ENCODE results near the gene CRACR2A.

DNA sequence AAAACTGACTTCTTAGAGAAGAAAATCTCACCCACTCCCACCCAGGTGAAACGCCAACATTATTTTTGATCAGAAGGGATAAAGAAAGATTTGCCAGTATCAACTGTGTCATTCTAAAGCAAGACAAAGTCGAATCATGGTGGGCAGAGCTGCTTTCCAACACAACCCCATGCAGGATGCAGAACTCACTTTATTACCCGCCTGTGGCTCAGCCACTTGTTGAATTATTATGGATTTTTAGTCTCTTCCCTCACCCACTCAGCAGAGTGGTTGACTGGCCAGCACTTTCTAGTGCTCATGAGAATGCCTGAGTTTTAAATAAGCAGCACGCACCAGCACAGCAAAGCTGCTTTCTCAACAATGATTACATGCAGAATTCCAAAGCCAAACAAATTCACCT lies 32.1 kb downstream of the CRACR2A start:
- TF ChIP-seq BHLHE40 (IDR thresholded peaks at IDR 0.05; ENCODE audit: borderline replicate concordance) (no peak), ARNT (IDR thresholded peaks at IDR 0.05) (no peak), TARDBP (IDR thresholded peaks at IDR 0.05) (no peak), HDGF (IDR thresholded peaks at IDR 0.05; ENCODE audit: borderline replicate concordance) (no peak), FOXM1 (IDR thresholded peaks at IDR 0.05; ENCODE audit: borderline replicate concordance) (no peak), LEF1 (IDR thresholded peaks at IDR 0.05; ENCODE audit: borderline replicate concordance) (no peak), FOXA1 (IDR thresholded peaks at IDR 0.05) (no peak), NFRKB (IDR thresholded peaks at IDR 0.05) (no peak), FOXK2 (IDR thresholded peaks at IDR 0.05) (no peak), SP1 (IDR thresholded peaks at IDR 0.05) (no peak), SUZ12 (IDR thresholded peaks at IDR 0.05) (no peak)
- TF ChIP-seq, protein P1, sequence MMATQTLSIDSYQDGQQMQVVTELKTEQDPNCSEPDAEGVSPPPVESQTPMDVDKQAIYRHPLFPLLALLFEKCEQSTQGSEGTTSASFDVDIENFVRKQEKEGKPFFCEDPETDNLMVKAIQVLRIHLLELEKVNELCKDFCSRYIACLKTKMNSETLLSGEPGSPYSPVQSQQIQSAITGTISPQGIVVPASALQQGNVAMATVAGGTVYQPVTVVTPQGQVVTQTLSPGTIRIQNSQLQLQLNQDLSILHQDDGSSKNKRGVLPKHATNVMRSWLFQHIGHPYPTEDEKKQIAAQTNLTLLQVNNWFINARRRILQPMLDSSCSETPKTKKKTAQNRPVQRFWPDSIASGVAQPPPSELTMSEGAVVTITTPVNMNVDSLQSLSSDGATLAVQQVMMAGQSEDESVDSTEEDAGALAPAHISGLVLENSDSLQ (IDR thresholded peaks at IDR 0.05), result no peak

Measured in HEK293T (cell line).